WTC11 (cell line): ENCODE results near the gene KAZN. TPM values are rescaled to one million over a fixed set of nuclear protein-coding genes. Genes with fewer than 3 reads are reported as not detected.

Experiments used
- ATAC-seq: fragments of 200-7000 bp; cut with Tn5 transposase; 2 replicates; pipeline ENCODE4 v1.10.0; 2021; ENCODE audit warnings: mild to moderate bottlenecking, moderate library complexity
- CTCF ChIA-PET: fragments of 300-600 bp; sonication (Branson Sonifier 250); formaldehyde crosslinking; loops from one replicate; lab custom pipeline; 2021; ENCODE audit warnings: antibody characterized with exemption; lab: Charles Lee
- POLR2A ChIA-PET: fragments of 350-600 bp; sonication (Branson Sonifier 250); formaldehyde crosslinking; loops from one replicate; lab custom pipeline; 2021; ENCODE audit warnings: antibody characterized with exemption; lab: Charles Lee
- DNase-seq: peaks from one replicate; pipeline ENCODE4 v3.0.0; 2021; ENCODE audit warnings: low spot score
- H3K27ac Mint-ChIP-seq: 2 replicates; pipeline ENCODE4 v1.8.0; 2021; ENCODE audit warnings: mixed read lengths
- H3K27me3 Mint-ChIP-seq: 2 replicates; pipeline ENCODE4 v1.8.0; 2021; ENCODE audit warnings: low read depth, mild to moderate bottlenecking, moderate library complexity, mixed read lengths
- H3K36me3 Mint-ChIP-seq: 2 replicates; pipeline ENCODE4 v1.8.0; 2021; ENCODE audit warnings: mixed read lengths
- H3K4me1 Mint-ChIP-seq: 2 replicates; pipeline ENCODE4 v1.8.0; 2022; ENCODE audit warnings: mixed read lengths
- H3K4me3 Mint-ChIP-seq: 2 replicates; pipeline ENCODE4 v1.8.0; 2021; ENCODE audit warnings: mild to moderate bottlenecking, moderate library complexity, mixed read lengths
- H3K9me3 Mint-ChIP-seq: 2 replicates; pipeline ENCODE4 v1.8.0; 2021; ENCODE audit warnings: mixed read lengths
- ATF1 ChIP-seq: sonication (generic); formaldehyde crosslinking; IDR thresholded peaks from 2 replicates; pipeline ENCODE4 v1.8.1; 2023; ENCODE audit warnings: mild to moderate bottlenecking, moderate library complexity, missing genetic modification reagents
- ATF6 ChIP-seq: sonication (generic); formaldehyde crosslinking; IDR thresholded peaks from 2 replicates; pipeline ENCODE4 v1.8.1; 2023; ENCODE audit warnings: mild to moderate bottlenecking, missing genetic modification reagents
- CDX4 ChIP-seq: fragments of 250-450 bp; sonication (Bioruptor Pico); IDR thresholded peaks from 2 replicates; pipeline ENCODE4 v1.9.0; 2021; ENCODE audit warnings: moderate library complexity, mild to moderate bottlenecking, inconsistent platforms, borderline replicate concordance
- FOXP4 ChIP-seq: sonication (generic); formaldehyde crosslinking; IDR thresholded peaks from 2 replicates; pipeline ENCODE4 v1.8.0; 2022; ENCODE audit warnings: mild to moderate bottlenecking, missing genetic modification reagents
- GRHL2 ChIP-seq: fragments of 250-450 bp; sonication (Bioruptor Pico); IDR thresholded peaks from 2 replicates; pipeline ENCODE4 v1.8.0; 2022; ENCODE audit warnings: mild to moderate bottlenecking, moderate library complexity; ENCODE audit not compliant: insufficient replicate concordance, severe bottlenecking
- IRF1 ChIP-seq: sonication (generic); formaldehyde crosslinking; IDR thresholded peaks from 2 replicates; pipeline ENCODE4 v1.8.0; 2023; ENCODE audit warnings: missing genetic modification reagents
- ZNF121 ChIP-seq: sonication (generic); formaldehyde crosslinking; IDR thresholded peaks from 2 replicates; pipeline ENCODE4 v1.8.0; 2023; ENCODE audit warnings: missing genetic modification reagents
- ZNF232 ChIP-seq: sonication (generic); formaldehyde crosslinking; IDR thresholded peaks from 2 replicates; pipeline ENCODE4 v1.8.0; 2022; ENCODE audit warnings: mild to moderate bottlenecking, missing genetic modification reagents
- ZNF281 ChIP-seq: sonication (generic); formaldehyde crosslinking; IDR thresholded peaks from 2 replicates; pipeline ENCODE4 v1.8.0; 2023; ENCODE audit warnings: mild to moderate bottlenecking, missing genetic modification reagents
- ZNF317 ChIP-seq: sonication (generic); formaldehyde crosslinking; IDR thresholded peaks from 2 replicates; pipeline ENCODE4 v1.8.1; 2023; ENCODE audit warnings: low read depth, mild to moderate bottlenecking, moderate library complexity, missing genetic modification reagents, borderline replicate concordance
- total RNA-seq: library from RNA; stranded (reverse); gene quantifications from 3 replicates; pipeline ENCODE4 v1.2.3, GENCODE V29; 2021

Gene KAZN
- total RNA-seq, 1 experiment from 2014 or later: 19.9 TPM

- TF ChIP-seq FOXP4 (CRISPR knock-in tag): no peak
Measured at GRCh38 chr1:14583788-14584187, 14.7 kb upstream of the KAZN start (continued).

GRCh38 chr1:14585728-14586127 is 12.8 kb upstream of the KAZN start:
- no peak for TF ChIP-seq CDX4 (CRISPR knock-in tag)
- TF ChIP-seq ZNF317 (CRISPR knock-in tag): no peak
- TF ChIP-seq IRF1 (CRISPR knock-in tag): no peak
- no peak for TF ChIP-seq ATF1
- no peak for TF ChIP-seq GRHL2
- TF ChIP-seq ZNF232 (CRISPR knock-in tag): no peak
- no peak for TF ChIP-seq ATF6 (CRISPR knock-in tag)
- TF ChIP-seq ZNF281 (CRISPR knock-in tag): no peak
- TF ChIP-seq ZNF121 (CRISPR knock-in tag): no peak
- TF ChIP-seq, all 79 proteins: peak for 0
- Mint-ChIP-seq H3K27me3 (peaks cover 87% of the 10 kb centered on the region), H3K4me3 (no peak overlapping the region), H3K4me1 (peaks cover 7% of the 10 kb centered on the region; the same call in 1 of the 2 replicates), H3K27ac (no peak overlapping the region), H3K36me3 (0 out of 2 replicates have a peak, but pooled peaks cover 2% of the 10 kb centered on the region), H3K9me3 (peaks cover 9% of the 10 kb centered on the region)
- ChIA-PET POLR2A (no interaction called here), CTCF (no interaction called here)
- DNase-seq: no peak
- ATAC-seq: no peak

- H3K27ac Mint-ChIP-seq: no peak overlapping the region
- ChIA-PET CTCF (interaction anchor here (1.0 kb wide), 1 partner anchor 19 kb away, joined by 6 read pairs; no protein-coding TSS in a partner anchor), POLR2A (no interaction called here)
- no peaks in the 10 kb centered on the region for H3K36me3 Mint-ChIP-seq
- DNase-seq: peak; percentile 35
- peak; percentile 32; the same call in 1 of the 2 replicates for ATAC-seq
- peaks cover 87% of the 10 kb centered on the region for H3K27me3 Mint-ChIP-seq
- peaks cover 43% of the 10 kb centered on the region for H3K4me1 Mint-ChIP-seq
- H3K9me3 Mint-ChIP-seq: no peaks in the 10 kb centered on the region
- H3K4me3 Mint-ChIP-seq: no peak overlapping the region
- no peak for TF ChIP-seq ZNF232 (CRISPR knock-in tag)
- no peak for TF ChIP-seq FOXP4 (CRISPR knock-in tag)
- TF ChIP-seq ZNF281 (CRISPR knock-in tag): 0 out of 2 replicates have a peak, but pooled peaks have one; percentile 53
Measured at GRCh38 chr1:14590411-14591180, 7.9 kb upstream of the KAZN start.
